ENCODE measurements around the gene FNDC3B. TPM values are rescaled to one million over a fixed set of nuclear protein-coding genes. Genes with fewer than 3 reads are reported as not detected.
A peak's percentile ranks its signal among the peaks of the same experiment; 100 is the strongest.

The FNDC3B gene
- total RNA-seq, 1 donor from 2014 or later, result 153 TPM

DNA sequence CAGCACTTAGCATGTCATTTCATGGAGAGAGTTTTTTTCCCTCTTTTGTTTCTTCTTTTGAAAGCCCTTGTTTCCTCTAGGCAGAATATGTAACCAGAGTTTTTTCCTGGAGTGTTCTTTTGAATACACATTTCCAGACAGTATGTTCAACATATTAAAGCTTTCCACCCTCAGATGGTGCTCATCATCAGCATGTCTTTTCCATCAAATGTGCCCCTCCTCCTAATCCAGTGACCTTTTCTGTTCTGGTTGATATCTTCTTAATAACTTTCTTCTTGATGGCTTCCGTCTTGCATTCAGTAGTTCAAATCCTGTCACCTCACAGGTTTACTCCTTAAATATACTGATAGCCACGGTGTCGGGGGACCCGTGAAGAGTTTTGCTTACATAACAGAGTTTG, 78.6 kb downstream of the FNDC3B start:
- DNase-seq (no peak), ATAC-seq (no peak)
- H3K27ac ChIP-seq, result no peak overlapping the region
- peaks cover 41% of the 10 kb centered on the region for H3K36me3 ChIP-seq
- H3K4me1 ChIP-seq, result peaks cover 9% of the 10 kb centered on the region
- no peak overlapping the region for H3K4me3 ChIP-seq
- H3K27me3 ChIP-seq (ENCODE audit: low read depth), result no peaks in the 10 kb centered on the region
- no peaks in the 10 kb centered on the region for H3K9me3 ChIP-seq
- intact Hi-C loops (cut with DNase I), result no loop called here
- TF ChIP-seq, protein P1, sequence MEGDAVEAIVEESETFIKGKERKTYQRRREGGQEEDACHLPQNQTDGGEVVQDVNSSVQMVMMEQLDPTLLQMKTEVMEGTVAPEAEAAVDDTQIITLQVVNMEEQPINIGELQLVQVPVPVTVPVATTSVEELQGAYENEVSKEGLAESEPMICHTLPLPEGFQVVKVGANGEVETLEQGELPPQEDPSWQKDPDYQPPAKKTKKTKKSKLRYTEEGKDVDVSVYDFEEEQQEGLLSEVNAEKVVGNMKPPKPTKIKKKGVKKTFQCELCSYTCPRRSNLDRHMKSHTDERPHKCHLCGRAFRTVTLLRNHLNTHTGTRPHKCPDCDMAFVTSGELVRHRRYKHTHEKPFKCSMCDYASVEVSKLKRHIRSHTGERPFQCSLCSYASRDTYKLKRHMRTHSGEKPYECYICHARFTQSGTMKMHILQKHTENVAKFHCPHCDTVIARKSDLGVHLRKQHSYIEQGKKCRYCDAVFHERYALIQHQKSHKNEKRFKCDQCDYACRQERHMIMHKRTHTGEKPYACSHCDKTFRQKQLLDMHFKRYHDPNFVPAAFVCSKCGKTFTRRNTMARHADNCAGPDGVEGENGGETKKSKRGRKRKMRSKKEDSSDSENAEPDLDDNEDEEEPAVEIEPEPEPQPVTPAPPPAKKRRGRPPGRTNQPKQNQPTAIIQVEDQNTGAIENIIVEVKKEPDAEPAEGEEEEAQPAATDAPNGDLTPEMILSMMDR (IDR thresholded peaks at IDR 0.05), result no peak

DNA sequence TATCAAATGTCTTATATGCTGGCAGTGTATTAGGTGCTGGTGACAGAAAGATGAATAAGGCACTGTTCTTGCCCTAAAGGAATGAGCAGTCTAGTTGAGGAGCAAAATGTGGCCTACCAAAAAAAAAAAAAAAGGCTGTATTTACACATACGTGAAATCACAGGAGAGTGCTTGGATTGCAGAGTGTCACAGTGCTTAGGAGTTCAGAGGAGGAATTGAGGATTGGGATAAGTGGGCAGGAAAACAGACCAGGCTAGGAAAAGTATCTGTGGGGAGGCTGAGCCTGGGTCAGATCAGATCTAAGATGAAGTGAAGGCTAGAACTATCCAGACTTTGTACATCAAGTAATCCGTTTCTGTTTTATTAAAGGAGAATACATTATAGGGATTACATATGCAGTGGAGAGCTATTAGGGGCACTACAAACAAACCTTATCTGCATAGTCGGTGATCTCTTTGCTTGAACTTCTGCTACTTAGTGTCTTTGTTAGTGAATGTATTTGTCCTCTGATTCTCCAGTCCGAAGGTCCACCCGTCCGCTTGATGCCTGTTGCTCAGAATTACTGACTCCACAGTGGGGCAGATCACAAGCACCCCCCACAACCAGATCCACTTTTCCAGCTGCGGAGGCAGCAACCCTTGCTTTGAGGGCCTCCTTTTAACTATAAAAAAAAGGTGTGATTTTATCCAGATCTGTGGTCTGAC, 80.0 kb downstream of the FNDC3B start:
- Histone ChIP-seq H3K4me1 (peaks cover 9% of the 10 kb centered on the region), H3K4me3 (no peak overlapping the region), H3K27ac (no peak overlapping the region), H3K27me3 (ENCODE audit: low read depth) (no peaks in the 10 kb centered on the region), H3K36me3 (peaks cover 27% of the 10 kb centered on the region), H3K9me3 (no peaks in the 10 kb centered on the region)
- peak in 1 of 2 donors; percentile 52 for ATAC-seq
- no peak for DNase-seq
- TF ChIP-seq, protein P1 (IDR thresholded peaks at IDR 0.05), result no peak
- intact Hi-C loops (cut with DNase I), result no loop called here

DNA sequence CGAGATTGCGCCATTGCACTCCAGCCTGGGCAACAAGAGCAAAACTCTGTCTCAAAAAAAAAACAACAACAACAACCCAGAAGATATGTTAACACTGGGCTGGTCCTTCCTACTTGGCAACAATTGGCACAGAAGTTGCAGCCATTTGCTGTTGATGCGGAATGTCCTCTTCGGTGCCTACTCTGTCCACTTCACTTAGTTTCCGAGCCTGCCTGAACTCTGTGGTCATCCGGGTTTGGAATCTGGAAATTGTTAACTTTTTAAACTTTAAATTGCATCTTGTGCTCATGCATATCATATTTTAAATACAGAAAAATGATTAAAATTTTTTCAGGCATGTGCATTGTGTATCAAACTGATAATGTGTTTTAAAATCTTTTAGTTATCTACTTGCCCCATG, 81.5 kb downstream of the FNDC3B start:
- Histone ChIP-seq H3K4me3 (no peak overlapping the region), H3K36me3 (peaks cover 12% of the 10 kb centered on the region), H3K9me3 (no peaks in the 10 kb centered on the region), H3K4me1 (peaks cover 24% of the 10 kb centered on the region), H3K27ac (no peak overlapping the region), H3K27me3 (ENCODE audit: low read depth) (no peaks in the 10 kb centered on the region)
- TF ChIP-seq, protein P1 (IDR thresholded peaks at IDR 0.05), result no peak
- DNase-seq, result no peak
- ATAC-seq, result no peak
- intact Hi-C loops (cut with DNase I), result no loop called here

DNA sequence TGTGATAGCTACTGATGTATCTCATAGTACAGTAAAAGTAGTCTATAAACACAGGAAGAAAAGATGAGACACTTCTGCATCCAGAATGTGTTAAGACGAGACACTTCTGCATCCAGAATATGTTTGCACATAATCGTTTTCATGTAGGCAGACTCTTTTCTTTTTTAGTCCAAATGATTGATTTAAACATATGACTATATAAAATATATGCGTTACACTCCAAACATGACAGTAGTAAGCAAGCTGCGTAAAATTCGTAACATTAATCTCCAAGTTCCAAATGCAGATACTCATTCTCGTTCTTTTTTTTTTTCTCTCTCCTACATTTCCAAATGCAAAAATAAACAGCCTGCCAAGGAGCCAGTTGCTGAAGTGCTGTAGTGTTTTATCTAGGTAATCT, 82.6 kb downstream of the FNDC3B start:
- intact Hi-C loops (cut with DNase I), result no loop called here
- DNase-seq (no peak), ATAC-seq (no peak)
- Histone ChIP-seq H3K27me3 (ENCODE audit: low read depth) (no peaks in the 10 kb centered on the region), H3K36me3 (peaks cover 1% of the 10 kb centered on the region), H3K27ac (no peak overlapping the region), H3K4me3 (no peak overlapping the region), H3K9me3 (no peaks in the 10 kb centered on the region), H3K4me1 (peaks cover 35% of the 10 kb centered on the region)
- TF ChIP-seq, protein P1 (IDR thresholded peaks at IDR 0.05), result no peak

DNA sequence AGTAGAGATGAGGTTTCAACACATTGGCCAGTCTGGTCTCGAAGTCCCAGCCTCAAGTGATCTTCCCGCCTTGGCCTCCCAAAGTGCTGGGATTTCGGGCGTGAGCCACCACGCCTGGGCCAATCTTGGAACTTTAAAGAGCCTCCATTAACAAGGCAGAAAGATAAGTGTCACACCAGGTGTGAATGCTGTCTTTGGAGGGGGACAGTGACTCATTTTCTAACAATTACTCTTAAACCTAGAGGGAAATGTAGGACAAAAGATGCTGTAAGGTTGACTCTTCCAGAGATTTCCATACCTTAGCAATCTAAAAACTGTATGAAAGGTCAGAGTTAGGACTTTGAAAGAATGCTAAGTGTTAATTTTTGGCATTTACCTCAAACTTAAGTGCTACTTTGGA, 84.9 kb downstream of the FNDC3B start:
- no peaks in the 10 kb centered on the region for H3K27me3 ChIP-seq (ENCODE audit: low read depth)
- H3K4me3 ChIP-seq, result no peak overlapping the region
- DNase-seq (no peak), ATAC-seq (peak in 1 of 2 donors; percentile 21)
- TF ChIP-seq, protein P1 (IDR thresholded peaks at IDR 0.05), result no peak
- H3K4me1 ChIP-seq, result peaks cover 49% of the 10 kb centered on the region
- no peaks in the 10 kb centered on the region for H3K9me3 ChIP-seq
- no peak overlapping the region for H3K27ac ChIP-seq
- H3K36me3 ChIP-seq, result no peaks in the 10 kb centered on the region
- intact Hi-C loops (cut with DNase I), result no loop called here
